Measurements from ENCODE around the gene GH2.

DNA sequence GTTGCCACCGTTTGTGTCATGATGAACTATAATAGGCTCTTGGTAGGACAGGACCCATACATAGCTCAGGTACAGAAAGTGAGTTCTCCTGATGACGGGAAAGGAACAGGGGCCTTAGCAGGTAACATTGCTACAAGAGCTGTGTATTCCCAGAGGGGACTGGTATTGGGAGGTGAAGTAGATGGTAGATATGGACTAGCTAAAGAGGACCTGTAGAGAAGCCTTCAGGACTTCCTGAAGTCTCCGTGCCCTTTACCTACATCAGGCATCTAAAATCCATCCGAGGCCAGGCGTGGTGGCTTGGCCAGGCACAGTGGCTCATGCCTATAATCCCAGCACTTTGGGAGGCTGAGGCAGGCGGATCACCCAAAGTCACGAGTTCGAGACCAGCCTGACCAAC lies 26.6 kb downstream of the GH2 start:
- TF ChIP-seq, protein P1, sequence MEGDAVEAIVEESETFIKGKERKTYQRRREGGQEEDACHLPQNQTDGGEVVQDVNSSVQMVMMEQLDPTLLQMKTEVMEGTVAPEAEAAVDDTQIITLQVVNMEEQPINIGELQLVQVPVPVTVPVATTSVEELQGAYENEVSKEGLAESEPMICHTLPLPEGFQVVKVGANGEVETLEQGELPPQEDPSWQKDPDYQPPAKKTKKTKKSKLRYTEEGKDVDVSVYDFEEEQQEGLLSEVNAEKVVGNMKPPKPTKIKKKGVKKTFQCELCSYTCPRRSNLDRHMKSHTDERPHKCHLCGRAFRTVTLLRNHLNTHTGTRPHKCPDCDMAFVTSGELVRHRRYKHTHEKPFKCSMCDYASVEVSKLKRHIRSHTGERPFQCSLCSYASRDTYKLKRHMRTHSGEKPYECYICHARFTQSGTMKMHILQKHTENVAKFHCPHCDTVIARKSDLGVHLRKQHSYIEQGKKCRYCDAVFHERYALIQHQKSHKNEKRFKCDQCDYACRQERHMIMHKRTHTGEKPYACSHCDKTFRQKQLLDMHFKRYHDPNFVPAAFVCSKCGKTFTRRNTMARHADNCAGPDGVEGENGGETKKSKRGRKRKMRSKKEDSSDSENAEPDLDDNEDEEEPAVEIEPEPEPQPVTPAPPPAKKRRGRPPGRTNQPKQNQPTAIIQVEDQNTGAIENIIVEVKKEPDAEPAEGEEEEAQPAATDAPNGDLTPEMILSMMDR (IDR thresholded peaks at IDR 0.05): no peak
- no peak for TF ChIP-seq EZH2 (IDR thresholded peaks at IDR 0.05)
- no peak for TF ChIP-seq EZH2phosphoT487 (IDR thresholded peaks at IDR 0.05)
